Measurements from ENCODE around the gene ATG4A. TPM values are rescaled to one million over a fixed set of nuclear protein-coding genes. Genes with fewer than 3 reads are reported as not detected.

The ATG4A gene
- total and polyA plus RNA-seq, 2 of the 8 experiments (the other 6 are each of a cell fraction or from before 2014, with no cell fraction given): 1.2 to 2.0 TPM

DNA sequence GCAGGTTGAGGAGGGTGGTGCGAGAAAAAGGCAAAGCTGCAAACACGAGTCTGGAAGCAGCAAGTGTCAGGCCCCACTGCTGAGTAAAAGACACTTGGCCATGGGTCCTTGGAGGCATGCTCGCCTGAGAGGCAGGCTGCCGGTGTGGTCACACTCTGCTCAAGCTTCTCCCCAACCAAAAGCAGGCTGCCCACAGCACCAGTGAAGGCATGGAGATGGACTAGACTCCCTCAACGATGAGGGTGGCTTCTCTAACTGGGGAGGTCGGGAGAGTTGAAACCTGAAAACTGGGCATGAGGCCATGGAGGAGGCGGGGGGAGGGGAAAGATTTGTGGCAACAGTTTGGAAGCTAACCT, 86.5 kb downstream of the ATG4A start:
- Histone ChIP-seq H4K91ac (replicated peaks; ENCODE audit: insufficient read length, low read length) (peak overlapping the region; percentile 73), H2BK12ac (ENCODE audit: low read depth, low read length) (no peak overlapping the region), H3K18ac (ENCODE audit: extremely low read depth, low read length) (peak overlapping the region; percentile 62; the same call in 1 of the 2 replicates), H2BK5ac (ENCODE audit: low read depth, low read length) (no peak overlapping the region), H3K9me3 (ENCODE audit: insufficient read depth in 2 of 2, low read depth in 1 of 2, low read length in 1 of 2) (no peaks in the 10 kb centered on the region), H2AK5ac (ENCODE audit: low read depth, low read length) (no peak overlapping the region), H2BK15ac (ENCODE audit: low read length) (no peak overlapping the region), H3K23ac (ENCODE audit: insufficient read length) (no peak overlapping the region), H3K4me3 (ENCODE audit: extremely low read depth in 1 of 4, insufficient read depth in 2 of 4, low read depth in 3 of 4, low read length in 4 of 4) (no peak overlapping the region), H3K4me2 (ENCODE audit: insufficient read depth in 1 of 2, low read depth in 2 of 2, low read length in 2 of 2) (no peak overlapping the region; a peak in 1 of 4 replicates), H3K23me2 (ENCODE audit: low read depth, low read length) (no peaks in the 10 kb centered on the region), H3K79me2 (ENCODE audit: control insufficient read depth in 1 of 2, insufficient read depth in 2 of 2, low read length in 2 of 2) (no peaks in the 10 kb centered on the region), H3K4ac (replicated peaks; ENCODE audit: insufficient read length, low read depth, low read length) (no peak overlapping the region), H3K56ac (replicated peaks; ENCODE audit: insufficient read length, low read depth, low read length) (no peak overlapping the region), H3K27ac (ENCODE audit: low read depth, low read length) (peak overlapping the region; percentile 36; the same call in 1 of the 2 replicates), H4K8ac (ENCODE audit: extremely low read depth, insufficient read depth, low read length) (no peak overlapping the region), H2BK20ac (ENCODE audit: low read length) (no peak overlapping the region), H2BK120ac (replicated peaks; ENCODE audit: low read depth, low read length) (no peak overlapping the region), H4K5ac (ENCODE audit: insufficient read length, low read depth, low read length) (peak overlapping the region; percentile 10), H3K36me3 (ENCODE audit: control insufficient read depth in 2 of 4, insufficient read depth in 4 of 4, low read length in 3 of 4) (no peaks in the 10 kb centered on the region), H3K27me3 (replicated peaks in 1 of 4; ENCODE audit: control insufficient read depth in 3 of 4, extremely low read depth in 1 of 4, insufficient read depth in 3 of 4, low read length in 3 of 4) (no peaks in the 10 kb centered on the region), H3K9ac (replicated peaks in 1 of 4; ENCODE audit: extremely low read depth in 1 of 4, low read depth in 3 of 4, low read length in 3 of 4) (no peak overlapping the region), H3K14ac (ENCODE audit: insufficient read length) (no peak overlapping the region), H3K4me1 (replicated peaks in 1 of 4; ENCODE audit: control insufficient read depth in 3 of 4, insufficient read depth in 4 of 4, low read length in 3 of 4) (peaks cover 0 to 6% (median 2%) of the 10 kb centered on the region in 4 experiments; a peak in 5 of 7 replicates), H4K20me1 (replicated peaks in 1 of 2; ENCODE audit: control insufficient read depth in 1 of 2, insufficient read depth in 2 of 2, low read length in 2 of 2) (no peaks in the 10 kb centered on the region), H3K79me1 (ENCODE audit: low read depth, low read length) (no peaks in the 10 kb centered on the region), H2AFZ (ENCODE audit: low read length) (no peak overlapping the region)
- no peak for DNase-seq (ENCODE audit: low read depth in 1 of 2, low spot score in 2 of 2)
- ChIA-PET CTCF (ENCODE audit: partially characterized antibody) (interaction anchor here (1.0 to 1.9 kb wide), 3 partner anchors 13 to 22 kb away, joined by 4 read pairs; no protein-coding TSS in a partner anchor), POLR2A (ENCODE audit: partially characterized antibody) (no interaction called here)
- 89% methylated on average over 6 of the region's 7 CpGs; no CpG with 5 or more reads in 1 of the 2 experiments for WGBS, 2 experiments (ENCODE audit: extremely low coverage in 1 of 2, insufficient coverage in 1 of 2, insufficient read length in 1 of 2, insufficient replicate concordance in 2 of 2, low coverage in 1 of 2, low lambda C conversion rate in 2 of 2, missing lambda C conversion rate in 1 of 2)
- FAIRE-seq: peak; percentile 42
- TF ChIP-seq ATF3 (IDR thresholded peaks at IDR 0.05; ENCODE audit: insufficient read depth, low read depth, low read length): no peak
- TF ChIP-seq ASH2L (IDR thresholded peaks at IDR 0.05; ENCODE audit: low read length): no peak
- no peak for TF ChIP-seq EGR1 (IDR thresholded peaks at IDR 0.05; ENCODE audit: borderline replicate concordance, low read depth, low read length)
- no peak for TF ChIP-seq SRF (IDR thresholded peaks at IDR 0.05; ENCODE audit: low read depth, low read length)
- no peak for TF ChIP-seq BCL11A (IDR thresholded peaks at IDR 0.05; ENCODE audit: low read depth in 2 of 2, low read length in 2 of 2)
- no peak for TF ChIP-seq KDM4A (IDR thresholded peaks at IDR 0.05; ENCODE audit: low read depth, low read length, severe bottlenecking)
- TF ChIP-seq CTCF (IDR thresholded peaks at IDR 0.05; ENCODE audit: control extremely low read depth in 1 of 3, insufficient read depth in 1 of 3, low read depth in 1 of 3, low read length in 3 of 3): no peak
- no peak for TF ChIP-seq ATF2 (IDR thresholded peaks at IDR 0.05; ENCODE audit: low read length)
- TF ChIP-seq TCF12 (IDR thresholded peaks at IDR 0.05; ENCODE audit: low read depth, low read length): no peak

Data from H1 (cell line).